ENCODE data around the gene DEPDC7.

DNA sequence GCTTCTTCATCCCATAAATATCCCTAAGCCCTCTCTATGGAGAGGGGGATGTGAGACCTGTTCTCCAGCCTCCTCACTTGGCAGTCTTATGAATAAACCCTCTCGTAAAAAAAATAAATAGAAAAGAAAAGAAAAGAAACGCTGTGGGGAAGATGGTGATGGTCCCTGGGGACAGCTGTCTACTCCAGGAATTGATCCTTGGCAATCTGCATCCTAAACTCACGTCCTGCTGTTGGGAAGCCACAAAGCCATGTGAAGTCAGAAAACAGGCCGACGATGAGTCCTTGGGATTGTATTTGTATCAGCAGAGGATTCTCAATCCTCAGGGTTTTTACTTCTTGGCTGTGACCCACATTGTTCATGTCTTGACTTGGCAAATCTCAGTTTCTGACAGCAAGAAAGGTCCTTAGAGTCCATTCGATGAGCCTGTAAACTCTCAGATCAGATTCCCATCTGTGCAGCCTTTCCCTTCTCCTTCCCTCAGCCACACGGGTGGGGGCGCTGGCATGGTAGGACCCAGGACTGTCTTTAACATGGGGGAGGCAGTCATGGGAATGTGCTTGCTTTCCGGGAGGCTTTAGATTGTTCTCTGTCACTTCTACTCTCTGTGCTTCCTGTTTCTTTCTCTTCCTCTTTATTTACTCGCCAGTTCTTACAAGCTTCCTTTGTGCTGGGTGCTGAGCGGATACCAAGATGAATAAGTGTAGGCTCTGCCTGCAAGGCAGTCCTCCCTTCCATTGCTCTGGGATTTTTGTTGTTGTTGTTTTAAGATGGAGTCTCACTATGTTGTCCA lies 48.6 kb downstream of the DEPDC7 start:
- TF ChIP-seq, protein P1, sequence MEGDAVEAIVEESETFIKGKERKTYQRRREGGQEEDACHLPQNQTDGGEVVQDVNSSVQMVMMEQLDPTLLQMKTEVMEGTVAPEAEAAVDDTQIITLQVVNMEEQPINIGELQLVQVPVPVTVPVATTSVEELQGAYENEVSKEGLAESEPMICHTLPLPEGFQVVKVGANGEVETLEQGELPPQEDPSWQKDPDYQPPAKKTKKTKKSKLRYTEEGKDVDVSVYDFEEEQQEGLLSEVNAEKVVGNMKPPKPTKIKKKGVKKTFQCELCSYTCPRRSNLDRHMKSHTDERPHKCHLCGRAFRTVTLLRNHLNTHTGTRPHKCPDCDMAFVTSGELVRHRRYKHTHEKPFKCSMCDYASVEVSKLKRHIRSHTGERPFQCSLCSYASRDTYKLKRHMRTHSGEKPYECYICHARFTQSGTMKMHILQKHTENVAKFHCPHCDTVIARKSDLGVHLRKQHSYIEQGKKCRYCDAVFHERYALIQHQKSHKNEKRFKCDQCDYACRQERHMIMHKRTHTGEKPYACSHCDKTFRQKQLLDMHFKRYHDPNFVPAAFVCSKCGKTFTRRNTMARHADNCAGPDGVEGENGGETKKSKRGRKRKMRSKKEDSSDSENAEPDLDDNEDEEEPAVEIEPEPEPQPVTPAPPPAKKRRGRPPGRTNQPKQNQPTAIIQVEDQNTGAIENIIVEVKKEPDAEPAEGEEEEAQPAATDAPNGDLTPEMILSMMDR (conservative IDR thresholded peaks at IDR 0.05), result no peak
- TF ChIP-seq EZH2 (IDR thresholded peaks at IDR 0.05; ENCODE audit: low read depth), result no peak

All from PC-9 (cell line).